ENCODE results near the gene SS18L1.

SS18L1 gene

DNA sequence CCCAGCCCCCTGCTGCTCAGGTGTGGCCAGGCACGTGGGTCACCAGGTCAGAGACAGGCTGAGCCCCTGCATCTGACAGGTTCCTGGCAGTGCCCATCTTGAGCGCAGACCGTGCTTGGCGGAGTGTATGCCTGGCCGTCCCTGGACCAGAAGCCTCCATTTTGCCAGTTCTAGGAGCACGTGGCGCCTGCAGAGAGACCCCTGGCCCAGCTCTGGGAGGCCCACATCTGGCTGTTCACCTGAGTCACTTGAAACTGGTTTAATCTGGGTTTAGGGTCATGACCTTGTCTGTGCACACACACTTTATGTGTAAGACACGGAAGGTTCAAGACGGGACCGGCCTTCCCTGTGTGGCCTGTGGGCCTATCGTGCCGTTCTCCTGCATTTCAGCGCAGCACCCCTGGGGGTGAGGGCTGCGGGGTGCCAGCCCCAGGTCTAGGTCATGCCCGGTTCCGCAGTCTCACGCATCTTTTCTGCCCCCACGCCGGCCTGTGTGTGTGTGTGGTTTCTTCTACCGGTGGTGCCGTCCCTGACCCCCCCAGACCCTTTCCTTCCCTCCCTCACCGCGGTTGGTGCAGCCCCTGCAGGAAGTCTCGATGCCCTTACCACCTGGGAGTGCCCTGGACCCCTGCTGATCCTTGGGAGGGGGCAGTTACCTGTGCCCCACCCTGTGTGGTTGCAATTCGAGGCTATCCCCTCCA, 14.0 kb downstream of the SS18L1 start:
- no peak for DNase-seq

DNA sequence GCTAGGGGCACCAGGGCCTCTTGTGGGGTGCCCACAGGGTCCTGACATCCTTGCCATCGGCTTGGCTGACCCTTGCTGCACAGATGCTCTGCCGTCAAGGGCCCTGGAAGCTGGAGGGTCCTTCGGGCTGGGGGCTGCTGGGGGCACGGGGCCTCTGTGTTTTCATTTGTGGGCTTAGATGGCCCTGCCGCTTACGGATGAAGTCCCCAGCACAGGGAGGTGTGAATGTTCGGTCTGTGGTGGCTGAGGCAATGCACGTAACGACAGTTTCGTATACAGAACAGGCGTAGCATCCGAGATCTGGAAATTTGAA, 14.5 kb downstream of the SS18L1 start:
- DNase-seq: no peak

- no peak for DNase-seq
Measured at GRCh38 chr20:62158541-62158940, 15.0 kb downstream of the SS18L1 start.

DNA sequence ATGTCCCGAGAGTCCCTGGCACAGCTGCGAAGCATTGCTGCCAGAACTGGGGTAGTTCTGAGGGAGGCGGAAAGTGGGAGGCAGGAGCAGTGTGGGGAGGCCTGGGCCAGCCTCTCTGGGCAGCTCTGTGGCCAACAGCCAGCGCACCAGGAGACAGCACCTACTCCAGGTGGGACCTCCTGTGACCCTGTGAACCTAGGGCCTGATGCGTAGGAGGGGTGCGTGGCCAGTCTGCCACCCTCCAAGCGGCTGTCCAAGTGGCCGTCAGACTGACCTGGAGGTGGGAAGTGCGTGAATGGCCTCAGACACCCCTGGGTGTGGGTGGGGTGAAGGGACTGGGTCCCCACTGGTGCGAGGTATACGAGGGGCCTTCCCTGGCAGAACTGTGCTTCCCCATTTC, 15.5 kb downstream of the SS18L1 start:
- DNase-seq: no peak

GRCh38 chr20:62159839-62160238, 16.3 kb downstream of the SS18L1 start:
- no peak for DNase-seq

DNA sequence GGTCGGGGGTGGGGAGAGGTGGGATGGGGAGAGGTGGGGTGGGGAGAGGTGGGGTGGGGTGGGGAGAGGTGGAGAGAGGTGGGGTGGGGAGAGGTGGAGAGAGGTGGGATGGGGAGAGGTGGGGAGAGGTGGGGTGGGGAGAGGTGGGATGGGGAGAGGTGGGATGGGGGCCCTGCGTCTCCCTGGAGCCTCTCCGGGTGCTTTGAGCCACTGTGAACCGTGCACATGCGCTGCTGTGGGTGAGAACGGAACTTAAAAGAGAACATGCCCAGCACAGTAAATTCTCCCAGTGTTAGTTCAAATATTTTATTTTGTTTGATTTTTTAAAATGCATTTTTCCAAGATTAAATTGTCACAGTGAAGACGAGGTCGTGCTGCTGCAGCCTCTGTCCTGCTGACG, 16.7 kb downstream of the SS18L1 start:
- DNase-seq: no peak

DNA sequence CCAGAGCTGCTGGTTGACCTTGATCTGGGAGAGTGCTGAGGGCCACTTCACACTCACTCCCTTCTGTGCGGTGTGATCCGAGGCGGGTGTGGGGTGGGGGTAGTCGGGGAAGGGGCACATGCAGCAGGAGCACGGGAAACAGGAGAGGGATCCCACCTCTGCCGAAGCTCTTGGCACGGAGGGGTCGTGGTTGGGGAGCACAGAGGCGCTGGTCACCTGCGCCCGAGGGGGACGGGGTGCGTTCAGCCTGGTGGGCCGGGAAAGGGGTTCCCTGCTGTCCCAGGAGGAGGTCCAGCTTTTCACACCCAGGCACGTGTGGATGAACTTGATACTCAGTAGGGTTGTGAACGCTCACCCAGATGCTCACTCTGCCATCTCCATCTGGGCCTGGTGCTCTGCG, 17.3 kb downstream of the SS18L1 start:
- no peak for DNase-seq

DNA sequence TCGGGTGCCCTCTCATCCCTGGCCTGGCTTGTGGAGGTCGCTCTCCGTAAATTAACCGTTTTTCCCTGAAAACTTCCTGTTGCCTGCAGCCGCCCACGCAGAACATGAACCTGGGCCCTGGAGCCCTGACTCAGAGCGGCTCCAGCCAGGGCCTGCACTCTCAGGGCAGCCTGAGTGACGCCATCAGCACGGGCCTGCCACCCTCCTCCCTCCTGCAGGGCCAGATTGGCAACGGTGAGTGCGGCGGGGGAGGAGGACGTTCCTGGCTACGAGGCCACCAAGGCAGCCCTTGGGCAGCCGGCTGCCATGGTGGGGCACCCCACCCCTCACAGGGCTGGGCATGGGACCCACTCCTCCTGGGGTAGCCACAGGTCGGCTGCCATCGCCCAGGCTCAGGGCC, 17.8 kb downstream of the SS18L1 start:
- no peak for DNase-seq

DNA sequence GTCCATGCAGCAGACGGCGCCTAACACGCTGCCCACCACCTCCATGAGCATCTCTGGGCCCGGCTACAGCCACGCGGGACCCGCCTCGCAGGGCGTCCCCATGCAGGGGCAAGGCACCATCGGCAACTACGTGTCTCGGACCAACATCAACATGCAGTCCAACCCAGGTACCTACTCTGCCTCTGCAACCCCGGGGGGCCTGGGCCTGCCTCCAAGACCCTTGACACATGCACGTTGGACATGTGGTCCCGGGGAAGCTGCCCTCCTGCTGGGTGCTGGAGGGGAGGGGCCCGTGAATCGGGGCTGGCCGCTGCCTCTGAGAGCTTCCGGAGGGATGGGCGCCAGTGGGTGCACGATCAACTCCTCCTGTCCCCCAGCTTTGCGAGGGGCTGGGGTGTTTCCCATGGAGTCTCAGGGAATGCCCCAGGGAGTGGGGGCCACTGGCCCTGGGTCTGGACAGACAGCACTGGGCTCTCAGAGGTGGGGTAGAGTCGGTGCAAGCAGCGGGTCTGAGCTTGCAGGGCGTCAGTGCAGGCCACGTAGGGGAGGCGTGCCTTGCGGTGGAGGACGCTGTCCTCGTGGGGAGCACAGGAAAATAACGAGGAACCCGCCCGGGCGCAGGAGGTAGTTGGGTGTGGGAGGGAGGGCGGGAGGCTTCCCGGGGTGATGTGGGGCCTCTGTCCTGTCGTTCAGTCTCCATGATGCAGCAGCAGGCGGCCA, 19.4 kb downstream of the SS18L1 start:
- DNase-seq: no peak

- DNase-seq: no peak
Measured at GRCh38 chr20:62163485-62163865, 19.9 kb downstream of the SS18L1 start.

GRCh38 chr20:62163986-62164762, 20.6 kb downstream of the SS18L1 start:
- DNase-seq: no peak

GRCh38 chr20:62164879-62165761, 21.6 kb downstream of the SS18L1 start:
- no peak for DNase-seq

DNA sequence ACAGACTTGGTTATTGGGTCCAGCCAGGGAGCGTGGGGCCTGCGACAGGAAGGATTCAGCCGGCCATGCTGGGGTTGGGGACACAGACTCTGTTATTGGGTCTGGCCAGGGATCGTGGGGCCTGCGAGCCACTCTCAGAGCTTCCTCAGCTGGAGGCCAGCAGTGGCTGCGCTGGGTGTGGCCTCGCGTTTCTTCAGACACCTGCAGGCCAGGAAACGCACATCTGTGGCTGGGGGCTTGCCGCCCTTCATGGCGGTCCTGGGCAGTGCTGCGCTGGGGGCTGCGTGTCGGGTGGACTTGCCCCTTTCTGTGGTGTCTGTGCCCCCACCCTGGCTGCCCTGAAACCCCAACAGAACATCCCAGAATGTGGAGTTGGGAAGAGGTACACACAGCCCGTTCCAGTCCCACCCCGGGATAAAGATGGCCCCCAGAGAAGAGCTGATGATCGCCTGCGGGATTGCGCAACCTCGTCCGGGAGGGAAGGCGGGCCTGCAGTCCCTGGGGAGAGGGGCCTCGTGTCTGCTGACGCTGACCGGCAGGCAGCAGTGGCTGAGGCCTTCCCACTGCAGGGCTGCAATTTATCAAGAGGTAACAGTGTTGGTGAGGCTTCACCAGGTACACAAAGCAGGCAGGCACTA, 22.3 kb downstream of the SS18L1 start:
- DNase-seq: no peak

DNA sequence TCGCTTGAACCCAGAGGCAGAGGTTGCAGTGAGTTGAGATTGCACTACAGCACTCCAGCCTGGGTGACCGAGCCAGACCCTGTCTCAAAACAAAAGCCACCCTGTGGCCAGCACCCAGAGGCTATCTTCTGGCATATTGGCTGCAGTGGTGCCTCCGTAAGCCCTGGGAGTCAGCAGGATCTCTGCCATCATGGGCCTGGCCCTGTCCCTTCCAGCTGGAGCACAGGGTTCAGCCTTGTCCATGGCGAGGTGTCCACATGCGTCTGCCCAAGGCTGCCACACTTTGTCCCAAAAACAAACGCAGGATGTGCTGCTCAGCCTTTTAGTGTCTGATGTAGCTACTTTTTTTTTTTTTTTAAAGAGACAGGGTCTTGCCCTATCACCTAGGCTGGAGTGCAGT, 23.9 kb downstream of the SS18L1 start:
- no peak for DNase-seq

DNA sequence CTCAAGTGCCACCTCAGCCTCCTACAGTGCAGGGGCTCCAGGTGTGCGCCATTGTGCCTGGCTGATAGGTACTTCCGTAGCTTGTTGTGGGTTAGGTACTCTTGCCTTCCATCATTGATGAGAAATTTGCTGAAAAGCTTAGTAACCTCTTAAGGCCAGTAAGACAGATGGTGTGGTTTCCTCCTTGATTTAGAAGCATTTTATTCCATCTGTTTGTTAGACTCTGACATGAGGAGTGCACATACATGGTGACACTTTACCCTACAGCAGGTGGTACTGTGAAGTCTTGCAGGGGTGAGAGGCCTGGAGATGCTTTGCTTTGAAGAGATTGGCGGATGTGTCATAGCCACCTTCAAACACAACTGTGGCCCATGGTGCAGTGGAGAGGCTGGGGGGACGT, 24.5 kb downstream of the SS18L1 start:
- no peak for DNase-seq

- DNase-seq: no peak
Measured at GRCh38 chr20:62168890-62169435, 25.4 kb downstream of the SS18L1 start.

DNA sequence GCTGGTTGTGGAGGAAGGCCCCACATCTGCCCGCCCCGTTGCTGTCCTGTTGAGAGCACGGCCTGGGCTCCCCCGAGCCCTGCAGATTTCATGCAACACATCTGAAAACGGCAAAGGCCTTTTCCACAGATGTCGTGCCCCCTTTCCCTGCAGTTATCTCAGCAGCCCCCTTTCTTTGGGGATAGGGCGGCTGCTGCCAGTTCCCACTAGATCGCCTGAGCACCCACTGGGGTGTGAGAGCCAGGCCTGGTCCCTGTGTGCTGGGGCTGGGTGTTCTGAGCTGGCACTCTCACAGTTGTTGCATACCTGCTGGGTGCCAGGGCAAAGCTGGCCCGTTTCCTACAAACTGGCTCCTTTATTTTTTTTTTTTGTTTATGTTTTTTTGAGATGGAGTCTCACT, 27.0 kb downstream of the SS18L1 start:
- DNase-seq: no peak

DNA sequence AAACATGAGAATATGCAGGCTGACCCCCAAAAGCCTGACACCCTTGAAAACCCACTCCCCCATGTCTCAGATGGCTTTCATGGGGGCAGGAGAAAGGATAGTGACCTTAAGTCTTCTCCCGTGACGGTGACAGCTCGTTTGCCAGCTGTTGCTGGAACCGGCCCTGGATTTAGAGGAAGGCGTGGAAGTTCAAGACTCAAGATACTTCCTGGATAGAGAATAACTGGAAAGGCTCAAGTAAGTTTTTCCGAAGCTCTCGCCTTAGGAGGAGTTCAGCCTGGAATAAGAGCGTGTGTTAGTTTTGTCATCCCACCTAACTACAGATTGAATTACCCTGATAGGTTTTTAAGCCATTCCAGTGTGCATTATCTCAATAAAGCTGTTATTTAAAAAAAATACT, 27.7 kb downstream of the SS18L1 start:
- no peak for DNase-seq

DNA sequence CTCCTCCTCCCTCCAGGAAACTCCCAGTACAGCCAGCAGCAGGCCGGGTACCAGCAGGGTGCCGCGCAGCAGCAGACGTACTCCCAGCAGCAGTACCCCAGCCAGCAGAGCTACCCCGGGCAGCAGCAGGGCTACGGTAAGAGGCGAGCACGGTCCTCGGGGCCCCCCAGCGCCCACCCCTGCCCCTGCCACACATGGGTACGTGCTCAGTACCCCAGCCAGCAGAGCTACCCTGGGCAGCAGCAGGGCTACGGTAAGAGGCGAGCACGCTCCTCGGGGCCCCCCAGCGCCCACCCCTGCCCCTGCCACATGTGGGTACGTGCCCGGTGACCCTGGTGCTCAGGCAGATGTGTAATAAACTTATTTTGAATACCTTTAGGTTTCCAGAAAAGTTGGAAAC, 29.1 kb downstream of the SS18L1 start:
- no peak for DNase-seq

- DNase-seq: no peak
Measured at GRCh38 chr20:62174021-62174804, 30.6 kb downstream of the SS18L1 start.

- no peak for DNase-seq
Measured at GRCh38 chr20:62174870-62175624, 31.5 kb downstream of the SS18L1 start.

Data from NCI-H1417 (cell line).